Measurements from ENCODE around the gene ACCS. TPM values are rescaled to one million over a fixed set of nuclear protein-coding genes. Genes with fewer than 3 reads are reported as not detected.

Gene ACCS
- total RNA-seq, 1 experiment from 2014 or later: 13.9 TPM

DNA sequence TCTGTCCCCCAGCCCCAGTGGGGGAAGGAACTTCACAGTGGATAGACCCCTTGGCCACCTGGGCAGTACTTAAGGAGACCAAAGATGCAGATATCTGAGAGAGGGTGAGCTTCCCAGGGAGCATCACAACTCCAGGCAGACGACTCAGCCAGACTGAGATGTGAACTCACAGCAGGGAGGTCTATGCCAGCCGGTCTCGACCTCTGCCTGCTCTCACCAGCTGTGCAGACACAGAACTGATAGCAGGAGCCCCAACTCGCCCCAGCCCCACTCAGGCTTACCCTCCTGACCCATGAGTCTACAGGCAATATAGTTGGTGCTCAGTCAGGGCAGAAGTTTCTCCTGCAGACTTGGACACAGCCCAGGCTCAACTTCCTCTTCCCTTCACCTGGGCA, 47.9 kb upstream of the ACCS start:
- Mint-ChIP-seq H3K27me3 (ENCODE audit: low read depth) (peaks cover 20% of the 10 kb centered on the region), H3K4me1 (no peaks in the 10 kb centered on the region), H3K4me3 (no peak overlapping the region), H3K9me3 (peaks cover 21% of the 10 kb centered on the region), H3K36me3 (0 out of 2 replicates have a peak, but pooled peaks cover 3% of the 10 kb centered on the region), H3K27ac (no peak overlapping the region)
- DNase-seq (ENCODE audit: low spot score) (no peak), ATAC-seq (no peak)
- ChIA-PET POLR2A (no interaction called here), CTCF (no interaction called here)
- TF ChIP-seq FOXK1 (CRISPR knock-in tag; IDR thresholded peaks at IDR 0.05): no peak
- TF ChIP-seq, protein P1, sequence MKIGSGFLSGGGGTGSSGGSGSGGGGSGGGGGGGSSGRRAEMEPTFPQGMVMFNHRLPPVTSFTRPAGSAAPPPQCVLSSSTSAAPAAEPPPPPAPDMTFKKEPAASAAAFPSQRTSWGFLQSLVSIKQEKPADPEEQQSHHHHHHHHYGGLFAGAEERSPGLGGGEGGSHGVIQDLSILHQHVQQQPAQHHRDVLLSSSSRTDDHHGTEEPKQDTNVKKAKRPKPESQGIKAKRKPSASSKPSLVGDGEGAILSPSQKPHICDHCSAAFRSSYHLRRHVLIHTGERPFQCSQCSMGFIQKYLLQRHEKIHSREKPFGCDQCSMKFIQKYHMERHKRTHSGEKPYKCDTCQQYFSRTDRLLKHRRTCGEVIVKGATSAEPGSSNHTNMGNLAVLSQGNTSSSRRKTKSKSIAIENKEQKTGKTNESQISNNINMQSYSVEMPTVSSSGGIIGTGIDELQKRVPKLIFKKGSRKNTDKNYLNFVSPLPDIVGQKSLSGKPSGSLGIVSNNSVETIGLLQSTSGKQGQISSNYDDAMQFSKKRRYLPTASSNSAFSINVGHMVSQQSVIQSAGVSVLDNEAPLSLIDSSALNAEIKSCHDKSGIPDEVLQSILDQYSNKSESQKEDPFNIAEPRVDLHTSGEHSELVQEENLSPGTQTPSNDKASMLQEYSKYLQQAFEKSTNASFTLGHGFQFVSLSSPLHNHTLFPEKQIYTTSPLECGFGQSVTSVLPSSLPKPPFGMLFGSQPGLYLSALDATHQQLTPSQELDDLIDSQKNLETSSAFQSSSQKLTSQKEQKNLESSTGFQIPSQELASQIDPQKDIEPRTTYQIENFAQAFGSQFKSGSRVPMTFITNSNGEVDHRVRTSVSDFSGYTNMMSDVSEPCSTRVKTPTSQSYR (CRISPR knock-in tag; IDR thresholded peaks at IDR 0.05): no peak
- no peak for TF ChIP-seq ELF4 (CRISPR knock-in tag; IDR thresholded peaks at IDR 0.05; ENCODE audit: low read depth)
- no peak for TF ChIP-seq ZNF138 (CRISPR knock-in tag; conservative IDR thresholded peaks at IDR 0.05)
- no peak for TF ChIP-seq ZNF416 (CRISPR knock-in tag; IDR thresholded peaks at IDR 0.05)
- TF ChIP-seq GABPB1 (CRISPR knock-in tag; IDR thresholded peaks at IDR 0.05): no peak
- TF ChIP-seq, protein P2, sequence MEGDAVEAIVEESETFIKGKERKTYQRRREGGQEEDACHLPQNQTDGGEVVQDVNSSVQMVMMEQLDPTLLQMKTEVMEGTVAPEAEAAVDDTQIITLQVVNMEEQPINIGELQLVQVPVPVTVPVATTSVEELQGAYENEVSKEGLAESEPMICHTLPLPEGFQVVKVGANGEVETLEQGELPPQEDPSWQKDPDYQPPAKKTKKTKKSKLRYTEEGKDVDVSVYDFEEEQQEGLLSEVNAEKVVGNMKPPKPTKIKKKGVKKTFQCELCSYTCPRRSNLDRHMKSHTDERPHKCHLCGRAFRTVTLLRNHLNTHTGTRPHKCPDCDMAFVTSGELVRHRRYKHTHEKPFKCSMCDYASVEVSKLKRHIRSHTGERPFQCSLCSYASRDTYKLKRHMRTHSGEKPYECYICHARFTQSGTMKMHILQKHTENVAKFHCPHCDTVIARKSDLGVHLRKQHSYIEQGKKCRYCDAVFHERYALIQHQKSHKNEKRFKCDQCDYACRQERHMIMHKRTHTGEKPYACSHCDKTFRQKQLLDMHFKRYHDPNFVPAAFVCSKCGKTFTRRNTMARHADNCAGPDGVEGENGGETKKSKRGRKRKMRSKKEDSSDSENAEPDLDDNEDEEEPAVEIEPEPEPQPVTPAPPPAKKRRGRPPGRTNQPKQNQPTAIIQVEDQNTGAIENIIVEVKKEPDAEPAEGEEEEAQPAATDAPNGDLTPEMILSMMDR (IDR thresholded peaks at IDR 0.05): no peak
- TF ChIP-seq, protein P3, sequence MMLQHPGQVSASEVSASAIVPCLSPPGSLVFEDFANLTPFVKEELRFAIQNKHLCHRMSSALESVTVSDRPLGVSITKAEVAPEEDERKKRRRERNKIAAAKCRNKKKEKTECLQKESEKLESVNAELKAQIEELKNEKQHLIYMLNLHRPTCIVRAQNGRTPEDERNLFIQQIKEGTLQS (CRISPR knock-in tag; conservative IDR thresholded peaks at IDR 0.05): no peak
- no peak for TF ChIP-seq SMAD3 (CRISPR knock-in tag; IDR thresholded peaks at IDR 0.05; ENCODE audit: borderline replicate concordance)
- TF ChIP-seq CREB1 (CRISPR knock-in tag; IDR thresholded peaks at IDR 0.05): no peak
- TF ChIP-seq, protein P4, sequence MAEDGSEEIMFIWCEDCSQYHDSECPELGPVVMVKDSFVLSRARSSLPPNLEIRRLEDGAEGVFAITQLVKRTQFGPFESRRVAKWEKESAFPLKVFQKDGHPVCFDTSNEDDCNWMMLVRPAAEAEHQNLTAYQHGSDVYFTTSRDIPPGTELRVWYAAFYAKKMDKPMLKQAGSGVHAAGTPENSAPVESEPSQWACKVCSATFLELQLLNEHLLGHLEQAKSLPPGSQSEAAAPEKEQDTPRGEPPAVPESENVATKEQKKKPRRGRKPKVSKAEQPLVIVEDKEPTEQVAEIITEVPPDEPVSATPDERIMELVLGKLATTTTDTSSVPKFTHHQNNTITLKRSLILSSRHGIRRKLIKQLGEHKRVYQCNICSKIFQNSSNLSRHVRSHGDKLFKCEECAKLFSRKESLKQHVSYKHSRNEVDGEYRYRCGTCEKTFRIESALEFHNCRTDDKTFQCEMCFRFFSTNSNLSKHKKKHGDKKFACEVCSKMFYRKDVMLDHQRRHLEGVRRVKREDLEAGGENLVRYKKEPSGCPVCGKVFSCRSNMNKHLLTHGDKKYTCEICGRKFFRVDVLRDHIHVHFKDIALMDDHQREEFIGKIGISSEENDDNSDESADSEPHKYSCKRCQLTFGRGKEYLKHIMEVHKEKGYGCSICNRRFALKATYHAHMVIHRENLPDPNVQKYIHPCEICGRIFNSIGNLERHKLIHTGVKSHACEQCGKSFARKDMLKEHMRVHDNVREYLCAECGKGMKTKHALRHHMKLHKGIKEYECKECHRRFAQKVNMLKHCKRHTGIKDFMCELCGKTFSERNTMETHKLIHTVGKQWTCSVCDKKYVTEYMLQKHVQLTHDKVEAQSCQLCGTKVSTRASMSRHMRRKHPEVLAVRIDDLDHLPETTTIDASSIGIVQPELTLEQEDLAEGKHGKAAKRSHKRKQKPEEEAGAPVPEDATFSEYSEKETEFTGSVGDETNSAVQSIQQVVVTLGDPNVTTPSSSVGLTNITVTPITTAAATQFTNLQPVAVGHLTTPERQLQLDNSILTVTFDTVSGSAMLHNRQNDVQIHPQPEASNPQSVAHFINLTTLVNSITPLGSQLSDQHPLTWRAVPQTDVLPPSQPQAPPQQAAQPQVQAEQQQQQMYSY (CRISPR knock-in tag; IDR thresholded peaks at IDR 0.05): no peak
- TF ChIP-seq NFYB (CRISPR knock-in tag; conservative IDR thresholded peaks at IDR 0.05; ENCODE audit: low read depth): no peak
- no peak for TF ChIP-seq ZNF263 (CRISPR knock-in tag; IDR thresholded peaks at IDR 0.05; ENCODE audit: low read depth)

DNA sequence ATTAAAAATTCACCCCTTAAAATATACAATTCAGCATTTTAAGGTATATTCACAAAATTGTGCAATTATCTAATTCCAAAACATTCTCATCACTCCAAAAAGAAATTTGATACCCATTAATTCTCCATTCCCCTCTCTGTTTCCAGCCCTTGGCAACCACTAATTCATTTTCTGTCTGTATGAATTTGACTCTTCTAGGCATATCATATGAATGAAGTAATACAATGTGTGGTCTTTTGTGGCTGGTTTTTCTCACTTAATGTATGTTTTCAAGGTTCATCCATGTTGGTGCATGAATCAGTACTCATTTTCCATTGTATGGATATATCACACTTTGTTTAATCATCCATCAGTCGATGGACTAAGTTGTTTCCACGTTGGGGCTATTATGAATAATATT, 47.2 kb upstream of the ACCS start:
- POLR2A ChIA-PET: no interaction called here
- Mint-ChIP-seq H3K36me3 (0 out of 2 replicates have a peak, but pooled peaks cover 3% of the 10 kb centered on the region), H3K27ac (no peak overlapping the region), H3K4me1 (no peaks in the 10 kb centered on the region), H3K27me3 (ENCODE audit: low read depth) (peaks cover 20% of the 10 kb centered on the region), H3K4me3 (no peak overlapping the region), H3K9me3 (peaks cover 24% of the 10 kb centered on the region)
- CTCF ChIA-PET: no interaction called here
- ATAC-seq: no peak
- DNase-seq (ENCODE audit: low spot score): no peak
- TF ChIP-seq, protein P5, sequence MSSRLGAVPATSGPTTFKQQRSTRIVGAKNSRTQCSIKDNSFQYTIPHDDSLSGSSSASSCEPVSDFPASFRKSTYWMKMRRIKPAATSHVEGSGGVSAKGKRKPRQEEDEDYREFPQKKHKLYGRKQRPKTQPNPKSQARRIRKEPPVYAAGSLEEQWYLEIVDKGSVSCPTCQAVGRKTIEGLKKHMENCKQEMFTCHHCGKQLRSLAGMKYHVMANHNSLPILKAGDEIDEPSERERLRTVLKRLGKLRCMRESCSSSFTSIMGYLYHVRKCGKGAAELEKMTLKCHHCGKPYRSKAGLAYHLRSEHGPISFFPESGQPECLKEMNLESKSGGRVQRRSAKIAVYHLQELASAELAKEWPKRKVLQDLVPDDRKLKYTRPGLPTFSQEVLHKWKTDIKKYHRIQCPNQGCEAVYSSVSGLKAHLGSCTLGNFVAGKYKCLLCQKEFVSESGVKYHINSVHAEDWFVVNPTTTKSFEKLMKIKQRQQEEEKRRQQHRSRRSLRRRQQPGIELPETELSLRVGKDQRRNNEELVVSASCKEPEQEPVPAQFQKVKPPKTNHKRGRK (CRISPR knock-in tag; IDR thresholded peaks at IDR 0.05; ENCODE audit: borderline replicate concordance): no peak
- TF ChIP-seq, protein P2 (IDR thresholded peaks at IDR 0.05): no peak
- TF ChIP-seq TEAD4 (CRISPR knock-in tag; IDR thresholded peaks at IDR 0.05): no peak
- no peak for TF ChIP-seq RORB (CRISPR knock-in tag; IDR thresholded peaks at IDR 0.05)
- TF ChIP-seq, protein P6, sequence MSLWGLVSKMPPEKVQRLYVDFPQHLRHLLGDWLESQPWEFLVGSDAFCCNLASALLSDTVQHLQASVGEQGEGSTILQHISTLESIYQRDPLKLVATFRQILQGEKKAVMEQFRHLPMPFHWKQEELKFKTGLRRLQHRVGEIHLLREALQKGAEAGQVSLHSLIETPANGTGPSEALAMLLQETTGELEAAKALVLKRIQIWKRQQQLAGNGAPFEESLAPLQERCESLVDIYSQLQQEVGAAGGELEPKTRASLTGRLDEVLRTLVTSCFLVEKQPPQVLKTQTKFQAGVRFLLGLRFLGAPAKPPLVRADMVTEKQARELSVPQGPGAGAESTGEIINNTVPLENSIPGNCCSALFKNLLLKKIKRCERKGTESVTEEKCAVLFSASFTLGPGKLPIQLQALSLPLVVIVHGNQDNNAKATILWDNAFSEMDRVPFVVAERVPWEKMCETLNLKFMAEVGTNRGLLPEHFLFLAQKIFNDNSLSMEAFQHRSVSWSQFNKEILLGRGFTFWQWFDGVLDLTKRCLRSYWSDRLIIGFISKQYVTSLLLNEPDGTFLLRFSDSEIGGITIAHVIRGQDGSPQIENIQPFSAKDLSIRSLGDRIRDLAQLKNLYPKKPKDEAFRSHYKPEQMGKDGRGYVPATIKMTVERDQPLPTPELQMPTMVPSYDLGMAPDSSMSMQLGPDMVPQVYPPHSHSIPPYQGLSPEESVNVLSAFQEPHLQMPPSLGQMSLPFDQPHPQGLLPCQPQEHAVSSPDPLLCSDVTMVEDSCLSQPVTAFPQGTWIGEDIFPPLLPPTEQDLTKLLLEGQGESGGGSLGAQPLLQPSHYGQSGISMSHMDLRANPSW (CRISPR knock-in tag; conservative IDR thresholded peaks at IDR 0.05; ENCODE audit: low read depth): no peak
- TF ChIP-seq ZNF219 (CRISPR knock-in tag; IDR thresholded peaks at IDR 0.05; ENCODE audit: borderline replicate concordance): no peak
- no peak for TF ChIP-seq FOXJ3 (CRISPR knock-in tag; IDR thresholded peaks at IDR 0.05; ENCODE audit: borderline replicate concordance)
- no peak for TF ChIP-seq ELF4 (CRISPR knock-in tag; IDR thresholded peaks at IDR 0.05; ENCODE audit: low read depth)

Data from WTC11 (cell line).